Measurements from ENCODE around the gene PLCB4. TPM values are rescaled to one million over a fixed set of nuclear protein-coding genes. Genes with fewer than 3 reads are reported as not detected.

PLCB4 gene
- total RNA-seq, 2 experiments from 2014 or later = not detected

DNA sequence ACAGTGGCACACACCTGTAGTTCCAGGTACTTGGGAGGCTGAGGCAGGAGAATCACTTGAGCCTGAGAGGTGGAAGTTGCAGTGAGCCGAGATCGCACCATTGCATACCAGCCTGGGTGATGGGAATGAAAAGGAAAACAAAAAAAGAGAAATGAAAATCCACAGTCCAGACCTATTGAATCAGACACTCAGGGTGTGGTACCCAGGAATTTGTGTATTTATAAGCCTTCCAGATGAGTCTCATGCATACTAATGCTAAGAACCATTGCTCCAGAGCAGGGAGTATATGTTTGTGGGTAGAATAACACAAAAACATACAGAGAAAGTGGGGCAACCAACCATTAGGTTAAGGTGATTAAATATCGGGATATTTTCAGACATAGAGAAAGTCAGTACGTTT is 36.1 kb upstream of the PLCB4 start:
- no peaks in the 10 kb centered on the region for H3K9me3 ChIP-seq (ENCODE audit: low read length)
- H3K4me2 ChIP-seq (ENCODE audit: low read length) = no peak overlapping the region
- intact Hi-C loops (cut with micrococcal nuclease; ENCODE audit: unreplicated experiment) = no loop called here
- no peaks in the 10 kb centered on the region for H3K36me3 ChIP-seq (ENCODE audit: insufficient read depth, low read length)
- no peaks in the 10 kb centered on the region for H4K20me1 ChIP-seq (ENCODE audit: insufficient read depth, low read length)
- no TSS peak for BruUV-seq (replicated peaks)
- no peaks in the 10 kb centered on the region for H3K9me2 ChIP-seq (ENCODE audit: insufficient read depth, low read length)
- POLR2A ChIA-PET = interaction anchor here (0.8 to 1.2 kb wide), 2 partner anchors 13 to 17 kb away, joined by 3 read pairs; no protein-coding TSS in a partner anchor
- H3K79me2 ChIP-seq (ENCODE audit: insufficient read depth, low read depth, low read length) = no peaks in the 10 kb centered on the region
- no peak overlapping the region for H2AFZ ChIP-seq (ENCODE audit: low read length)
- DNase-seq (ENCODE audit: low spot score) = no peak
- no peak overlapping the region for H3K27ac ChIP-seq (ENCODE audit: low read depth, low read length, poor library complexity, severe bottlenecking)
- CTCF ChIA-PET (ENCODE audit: unreplicated experiment) = no interaction called here
- no peaks in the 10 kb centered on the region for H3K4me1 ChIP-seq (ENCODE audit: insufficient read depth, low read length, poor library complexity, severe bottlenecking)
- TF ChIP-seq, protein P1, sequence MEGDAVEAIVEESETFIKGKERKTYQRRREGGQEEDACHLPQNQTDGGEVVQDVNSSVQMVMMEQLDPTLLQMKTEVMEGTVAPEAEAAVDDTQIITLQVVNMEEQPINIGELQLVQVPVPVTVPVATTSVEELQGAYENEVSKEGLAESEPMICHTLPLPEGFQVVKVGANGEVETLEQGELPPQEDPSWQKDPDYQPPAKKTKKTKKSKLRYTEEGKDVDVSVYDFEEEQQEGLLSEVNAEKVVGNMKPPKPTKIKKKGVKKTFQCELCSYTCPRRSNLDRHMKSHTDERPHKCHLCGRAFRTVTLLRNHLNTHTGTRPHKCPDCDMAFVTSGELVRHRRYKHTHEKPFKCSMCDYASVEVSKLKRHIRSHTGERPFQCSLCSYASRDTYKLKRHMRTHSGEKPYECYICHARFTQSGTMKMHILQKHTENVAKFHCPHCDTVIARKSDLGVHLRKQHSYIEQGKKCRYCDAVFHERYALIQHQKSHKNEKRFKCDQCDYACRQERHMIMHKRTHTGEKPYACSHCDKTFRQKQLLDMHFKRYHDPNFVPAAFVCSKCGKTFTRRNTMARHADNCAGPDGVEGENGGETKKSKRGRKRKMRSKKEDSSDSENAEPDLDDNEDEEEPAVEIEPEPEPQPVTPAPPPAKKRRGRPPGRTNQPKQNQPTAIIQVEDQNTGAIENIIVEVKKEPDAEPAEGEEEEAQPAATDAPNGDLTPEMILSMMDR (conservative IDR thresholded peaks at IDR 0.05; ENCODE audit: low read length) = no peak
- no peak for TF ChIP-seq EZH2phosphoT487 (IDR thresholded peaks at IDR 0.05; ENCODE audit: borderline replicate concordance, low read depth, low read length)
- no peak overlapping the region for H3K4me3 ChIP-seq (ENCODE audit: low read depth, low read length, poor library complexity, severe bottlenecking)

DNA sequence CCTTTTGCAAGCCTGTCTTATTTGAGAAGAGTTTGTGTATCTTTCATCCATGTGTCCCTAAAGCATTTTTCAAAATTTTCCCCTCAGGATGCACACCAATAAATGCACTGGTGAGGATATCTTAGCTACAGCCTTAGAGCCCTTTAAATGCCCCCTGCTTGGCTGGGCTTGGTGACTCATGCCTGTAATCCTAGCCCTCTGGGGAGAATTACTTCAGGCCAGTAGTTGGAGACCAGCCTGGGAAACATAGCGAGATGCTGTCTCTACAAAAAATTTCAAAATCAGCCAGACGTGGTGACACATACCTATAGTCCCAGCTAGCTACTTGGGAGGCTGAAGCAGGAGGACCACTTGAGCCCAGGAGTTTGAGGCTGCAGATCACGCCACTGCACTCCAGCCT is 33.8 kb upstream of the PLCB4 start:
- no peaks in the 10 kb centered on the region for H3K9me3 ChIP-seq (ENCODE audit: low read length)
- H3K36me3 ChIP-seq (ENCODE audit: insufficient read depth, low read length) = no peaks in the 10 kb centered on the region
- no peak overlapping the region for H3K27ac ChIP-seq (ENCODE audit: low read depth, low read length, poor library complexity, severe bottlenecking)
- no peak overlapping the region for H3K4me2 ChIP-seq (ENCODE audit: low read length)
- intact Hi-C loops (cut with micrococcal nuclease; ENCODE audit: unreplicated experiment) = no loop called here
- no peaks in the 10 kb centered on the region for H4K20me1 ChIP-seq (ENCODE audit: insufficient read depth, low read length)
- ChIA-PET POLR2A (no interaction called here), CTCF (ENCODE audit: unreplicated experiment) (no interaction called here)
- no peaks in the 10 kb centered on the region for H3K4me1 ChIP-seq (ENCODE audit: insufficient read depth, low read length, poor library complexity, severe bottlenecking)
- no peak overlapping the region for H2AFZ ChIP-seq (ENCODE audit: low read length)
- no TSS peak for BruUV-seq (replicated peaks)
- H3K9me2 ChIP-seq (ENCODE audit: insufficient read depth, low read length) = no peaks in the 10 kb centered on the region
- no peak overlapping the region for H3K4me3 ChIP-seq (ENCODE audit: low read depth, low read length, poor library complexity, severe bottlenecking)
- no peak for TF ChIP-seq EZH2phosphoT487 (IDR thresholded peaks at IDR 0.05; ENCODE audit: borderline replicate concordance, low read depth, low read length)
- TF ChIP-seq, protein P1 (conservative IDR thresholded peaks at IDR 0.05; ENCODE audit: low read length) = no peak
- DNase-seq (ENCODE audit: low spot score) = no peak
- no peaks in the 10 kb centered on the region for H3K79me2 ChIP-seq (ENCODE audit: insufficient read depth, low read depth, low read length)

DNA sequence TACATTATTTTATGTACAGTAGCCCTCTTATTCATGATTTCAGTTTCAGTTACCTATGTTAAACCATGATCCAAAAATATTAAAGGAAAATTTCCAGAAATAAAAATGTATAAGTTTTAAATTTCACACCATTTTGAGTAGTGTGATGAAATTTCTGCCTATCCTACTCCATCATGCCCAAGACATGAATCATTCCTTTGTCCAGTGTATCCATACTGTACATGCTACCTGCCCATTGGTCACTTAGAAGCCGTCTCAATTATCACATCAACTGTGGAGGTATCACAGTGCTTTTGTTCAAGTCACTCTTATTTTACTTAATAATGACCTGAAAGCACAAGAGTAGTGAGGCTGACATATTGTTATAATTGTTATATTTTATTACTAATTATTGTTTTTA is 32.3 kb upstream of the PLCB4 start:
- CTCF ChIA-PET (ENCODE audit: unreplicated experiment) = no interaction called here
- no peak overlapping the region for H2AFZ ChIP-seq (ENCODE audit: low read length)
- no peak overlapping the region for H3K4me3 ChIP-seq (ENCODE audit: low read depth, low read length, poor library complexity, severe bottlenecking)
- no TSS peak for BruUV-seq (replicated peaks)
- no peaks in the 10 kb centered on the region for H3K4me1 ChIP-seq (ENCODE audit: insufficient read depth, low read length, poor library complexity, severe bottlenecking)
- no peaks in the 10 kb centered on the region for H3K36me3 ChIP-seq (ENCODE audit: insufficient read depth, low read length)
- POLR2A ChIA-PET = no interaction called here
- H3K4me2 ChIP-seq (ENCODE audit: low read length) = no peak overlapping the region
- no peak for TF ChIP-seq EZH2phosphoT487 (IDR thresholded peaks at IDR 0.05; ENCODE audit: borderline replicate concordance, low read depth, low read length)
- TF ChIP-seq, protein P1 (conservative IDR thresholded peaks at IDR 0.05; ENCODE audit: low read length) = no peak
- H3K79me2 ChIP-seq (ENCODE audit: insufficient read depth, low read depth, low read length) = no peaks in the 10 kb centered on the region
- intact Hi-C loops (cut with micrococcal nuclease; ENCODE audit: unreplicated experiment) = no loop called here
- no peak for DNase-seq (ENCODE audit: low spot score)
- H3K27ac ChIP-seq (ENCODE audit: low read depth, low read length, poor library complexity, severe bottlenecking) = no peak overlapping the region
- H3K9me3 ChIP-seq (ENCODE audit: low read length) = no peaks in the 10 kb centered on the region
- H3K9me2 ChIP-seq (ENCODE audit: insufficient read depth, low read length) = no peaks in the 10 kb centered on the region
- no peaks in the 10 kb centered on the region for H4K20me1 ChIP-seq (ENCODE audit: insufficient read depth, low read length)

All from OCI-LY7 (cell line).